ENCODE data around the gene NADK2.

NADK2 gene

DNA sequence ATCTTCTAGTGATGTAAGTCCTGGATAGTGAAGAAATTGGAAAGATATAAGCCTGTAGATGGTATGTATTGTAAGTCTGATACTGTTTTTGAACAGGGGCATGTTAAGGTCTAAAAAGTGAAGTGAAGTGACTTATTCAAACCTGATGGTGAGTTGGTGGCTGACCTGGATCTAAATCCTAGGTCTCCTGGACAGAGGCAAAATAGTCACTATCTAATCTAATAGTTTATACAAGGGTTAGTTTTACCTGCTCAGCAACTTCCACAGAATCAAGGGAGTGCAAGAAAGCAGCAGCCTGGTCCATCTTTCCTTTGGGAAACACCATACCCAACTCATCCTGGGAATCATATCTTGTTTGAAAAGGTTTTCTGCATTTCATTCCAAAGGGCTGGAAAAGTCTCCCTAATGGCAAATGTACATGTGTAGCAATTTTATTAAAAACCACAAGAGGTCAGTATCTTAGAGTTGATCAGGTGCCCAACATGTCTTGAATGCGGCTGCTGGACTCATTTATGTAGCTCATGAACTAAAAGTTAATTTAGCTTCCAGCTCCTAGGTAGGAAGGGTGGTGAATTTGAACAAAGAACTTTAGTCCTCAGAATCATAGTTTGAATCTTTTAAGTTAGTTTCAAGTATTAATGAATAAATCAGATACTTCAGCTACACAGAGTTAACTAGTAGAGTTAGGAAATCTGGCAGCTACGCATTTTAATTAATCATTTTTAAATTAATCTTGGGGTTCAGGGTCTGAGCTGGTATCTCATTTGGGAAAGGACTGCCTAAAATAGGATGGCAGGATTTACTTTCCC, 63.8 kb downstream of the NADK2 start:
- Histone ChIP-seq H3K27ac (ENCODE audit: low read depth, low read length) (no peak overlapping the region), H3K4me3 (ENCODE audit: low read length) (no peak overlapping the region), H3K36me3 (ENCODE audit: insufficient read depth, low read length) (peaks cover 99% of the 10 kb centered on the region), H3K9ac (ENCODE audit: low read depth, low read length) (no peak overlapping the region), H3K4me1 (ENCODE audit: insufficient read depth, low read length) (no peaks in the 10 kb centered on the region), H3K27me3 (ENCODE audit: insufficient read depth, low read length) (no peaks in the 10 kb centered on the region), H3K9me3 (ENCODE audit: insufficient read depth, low read depth, low read length) (no peaks in the 10 kb centered on the region)
- 100% methylated on average over 2 of the region's 2 CpGs for WGBS

DNA sequence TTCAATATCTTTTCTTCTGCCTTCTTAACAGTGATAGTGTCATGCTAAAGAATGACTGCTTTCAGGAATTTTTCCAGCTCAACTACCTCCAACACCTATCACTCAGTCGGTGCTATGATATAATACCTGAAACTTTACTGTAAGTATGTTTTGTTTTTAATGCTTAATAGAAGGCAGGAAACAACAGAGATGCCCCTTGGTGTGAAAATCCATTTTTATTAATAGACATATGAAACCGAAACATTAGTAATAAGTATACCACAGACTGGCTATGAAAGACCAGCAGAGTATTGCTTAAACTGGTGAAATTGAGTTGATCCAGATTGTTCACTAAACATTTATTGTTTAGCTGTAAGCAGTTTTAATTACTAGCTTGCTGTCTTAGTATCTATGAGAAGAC, 64.6 kb downstream of the NADK2 start:
- H3K4me3 ChIP-seq (ENCODE audit: low read length), result no peak overlapping the region
- no peak overlapping the region for H3K9ac ChIP-seq (ENCODE audit: low read depth, low read length)
- WGBS, result no CpG with 5 or more reads among the region's 2 CpGs
- H3K27me3 ChIP-seq (ENCODE audit: insufficient read depth, low read length), result no peaks in the 10 kb centered on the region
- no peak overlapping the region for H3K27ac ChIP-seq (ENCODE audit: low read depth, low read length)
- H3K9me3 ChIP-seq (ENCODE audit: insufficient read depth, low read depth, low read length), result no peaks in the 10 kb centered on the region
- peaks cover 99% of the 10 kb centered on the region for H3K36me3 ChIP-seq (ENCODE audit: insufficient read depth, low read length)
- no peaks in the 10 kb centered on the region for H3K4me1 ChIP-seq (ENCODE audit: insufficient read depth, low read length)

DNA sequence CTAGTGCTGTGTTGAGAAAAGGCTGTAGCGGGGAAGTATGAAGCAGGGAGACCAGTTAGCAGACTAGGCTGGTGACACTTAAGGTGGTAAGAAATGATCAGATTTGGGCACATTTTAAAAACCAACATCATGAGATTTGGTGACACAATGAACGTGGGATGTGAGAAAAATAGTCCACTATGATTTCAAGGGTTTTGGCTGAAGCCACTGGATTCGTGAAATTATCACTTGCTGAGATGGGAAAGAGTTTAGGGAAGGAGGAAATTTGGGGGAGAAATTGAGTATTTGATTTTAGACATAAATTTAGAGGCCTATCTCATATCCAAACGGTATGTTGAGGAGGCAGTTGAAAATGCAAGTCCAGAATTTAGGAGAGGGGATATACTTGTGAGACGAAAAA, 66.7 kb downstream of the NADK2 start:
- Histone ChIP-seq H3K4me1 (ENCODE audit: insufficient read depth, low read length) (no peaks in the 10 kb centered on the region), H3K27ac (ENCODE audit: low read depth, low read length) (no peak overlapping the region), H3K9ac (ENCODE audit: low read depth, low read length) (no peak overlapping the region), H3K9me3 (ENCODE audit: insufficient read depth, low read depth, low read length) (no peaks in the 10 kb centered on the region), H3K27me3 (ENCODE audit: insufficient read depth, low read length) (no peaks in the 10 kb centered on the region), H3K36me3 (ENCODE audit: insufficient read depth, low read length) (peaks cover 99% of the 10 kb centered on the region), H3K4me3 (ENCODE audit: low read length) (no peak overlapping the region)
- WGBS, result 94% methylated on average over 5 of the region's 5 CpGs

DNA sequence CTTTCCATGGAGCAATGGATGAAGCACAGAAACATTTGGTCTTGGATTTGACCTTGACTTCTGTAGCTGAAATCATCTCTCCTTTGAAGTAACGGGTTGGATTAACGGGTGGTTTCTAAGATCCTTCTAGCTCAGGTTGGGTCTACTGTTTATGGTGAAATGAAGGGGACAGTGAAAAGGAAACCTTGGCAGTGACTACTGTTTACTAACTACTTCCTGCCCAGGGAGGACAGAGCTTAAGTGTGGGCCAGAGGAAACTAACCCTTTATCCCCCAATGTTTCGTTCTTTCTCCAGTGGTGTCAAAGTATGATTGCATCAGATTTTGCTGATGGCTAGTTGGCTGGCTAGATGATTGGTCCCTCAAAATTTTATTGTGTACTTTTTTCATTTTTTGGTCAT, 67.6 kb downstream of the NADK2 start:
- peaks cover 98% of the 10 kb centered on the region for H3K36me3 ChIP-seq (ENCODE audit: insufficient read depth, low read length)
- H3K27ac ChIP-seq (ENCODE audit: low read depth, low read length), result no peak overlapping the region
- H3K9ac ChIP-seq (ENCODE audit: low read depth, low read length), result no peak overlapping the region
- no peak overlapping the region for H3K4me3 ChIP-seq (ENCODE audit: low read length)
- WGBS, result 98% methylated on average over 3 of the region's 3 CpGs
- no peaks in the 10 kb centered on the region for H3K9me3 ChIP-seq (ENCODE audit: insufficient read depth, low read depth, low read length)
- no peaks in the 10 kb centered on the region for H3K27me3 ChIP-seq (ENCODE audit: insufficient read depth, low read length)
- no peaks in the 10 kb centered on the region for H3K4me1 ChIP-seq (ENCODE audit: insufficient read depth, low read length)

DNA sequence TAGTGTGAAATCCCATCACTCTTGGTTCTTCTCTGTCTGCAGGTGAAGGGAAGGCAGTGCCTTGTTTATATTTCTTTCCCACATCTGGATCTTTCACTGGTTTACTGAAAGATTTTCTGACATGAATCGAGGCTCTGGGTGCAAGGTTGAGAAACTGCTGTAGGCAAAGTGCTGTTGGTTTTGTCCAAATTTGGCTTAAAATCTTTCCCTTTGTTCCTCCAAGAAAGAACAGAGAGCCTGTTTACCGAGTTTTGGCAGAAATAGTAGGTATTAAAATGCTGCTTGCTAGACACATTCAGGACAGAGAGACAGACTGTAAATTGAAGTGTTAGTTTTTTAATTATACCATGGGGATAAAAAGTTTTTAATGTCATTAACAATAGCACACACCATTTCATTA, 68.3 kb downstream of the NADK2 start:
- no peak overlapping the region for H3K27ac ChIP-seq (ENCODE audit: low read depth, low read length)
- WGBS, result 86% methylated on average over 2 of the region's 2 CpGs
- no peak overlapping the region for H3K4me3 ChIP-seq (ENCODE audit: low read length)
- peaks cover 97% of the 10 kb centered on the region for H3K36me3 ChIP-seq (ENCODE audit: insufficient read depth, low read length)
- no peaks in the 10 kb centered on the region for H3K27me3 ChIP-seq (ENCODE audit: insufficient read depth, low read length)
- H3K4me1 ChIP-seq (ENCODE audit: insufficient read depth, low read length), result no peaks in the 10 kb centered on the region
- H3K9me3 ChIP-seq (ENCODE audit: insufficient read depth, low read depth, low read length), result no peaks in the 10 kb centered on the region
- no peak overlapping the region for H3K9ac ChIP-seq (ENCODE audit: low read depth, low read length)

DNA sequence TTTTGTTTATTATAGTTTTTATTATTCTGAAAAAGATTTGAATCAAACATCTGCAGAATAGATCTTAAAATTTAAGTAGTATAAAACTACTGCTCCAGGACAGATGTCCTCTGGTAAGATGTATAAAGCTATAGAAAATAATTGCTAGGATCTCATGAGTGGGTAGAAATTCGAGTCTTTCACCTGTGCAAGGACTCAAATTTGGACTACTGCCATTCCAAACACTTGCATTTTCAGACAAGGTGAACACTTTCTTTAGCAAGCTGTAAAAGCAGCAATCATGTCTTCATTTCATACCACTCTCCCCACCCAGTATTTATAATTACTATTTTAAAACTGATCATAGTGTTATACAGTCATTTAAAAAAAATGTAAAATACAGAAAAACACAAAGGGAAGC, 69.1 kb downstream of the NADK2 start:
- no peak overlapping the region for H3K9ac ChIP-seq (ENCODE audit: low read depth, low read length)
- H3K4me1 ChIP-seq (ENCODE audit: insufficient read depth, low read length), result no peaks in the 10 kb centered on the region

DNA sequence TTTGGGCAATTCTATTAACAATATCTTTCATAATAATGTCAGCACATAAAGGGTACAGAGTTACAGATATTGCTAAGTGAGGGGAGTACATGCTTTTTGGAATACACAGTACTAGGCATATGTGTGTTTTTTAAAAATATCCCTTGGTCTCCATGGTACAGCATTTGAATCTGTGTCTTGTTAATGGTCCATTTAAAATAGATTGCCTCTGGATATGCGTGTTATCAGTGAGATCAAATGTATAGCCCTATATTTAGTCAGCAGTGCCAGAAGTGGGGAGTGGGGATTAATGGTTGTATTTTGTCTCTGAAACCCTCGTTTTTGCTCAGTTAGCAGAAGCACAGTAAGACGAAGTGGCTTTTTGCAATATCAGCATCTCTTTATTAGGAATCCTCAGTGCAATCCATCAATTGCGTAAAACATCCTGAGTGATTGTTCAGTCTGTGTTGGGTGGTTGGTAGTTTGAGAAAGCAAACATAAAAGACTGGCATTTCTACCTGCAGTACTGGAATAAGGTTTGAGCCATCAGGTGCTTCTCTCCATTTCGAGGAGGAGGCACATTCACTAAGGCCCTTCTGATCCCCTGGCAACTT, 70.8 kb downstream of the NADK2 start:
- peaks cover 98% of the 10 kb centered on the region for H3K36me3 ChIP-seq (ENCODE audit: insufficient read depth, low read length)

More for the DNA sequence above, 69.1 kb downstream of the NADK2 start:
- WGBS, result 92% methylated on average over 1 of the region's 1 CpG
- Histone ChIP-seq H3K27ac (ENCODE audit: low read depth, low read length) (no peak overlapping the region), H3K27me3 (ENCODE audit: insufficient read depth, low read length) (no peaks in the 10 kb centered on the region), H3K9me3 (ENCODE audit: insufficient read depth, low read depth, low read length) (no peaks in the 10 kb centered on the region), H3K36me3 (ENCODE audit: insufficient read depth, low read length) (peaks cover 97% of the 10 kb centered on the region), H3K4me3 (ENCODE audit: low read length) (no peak overlapping the region)

DNA sequence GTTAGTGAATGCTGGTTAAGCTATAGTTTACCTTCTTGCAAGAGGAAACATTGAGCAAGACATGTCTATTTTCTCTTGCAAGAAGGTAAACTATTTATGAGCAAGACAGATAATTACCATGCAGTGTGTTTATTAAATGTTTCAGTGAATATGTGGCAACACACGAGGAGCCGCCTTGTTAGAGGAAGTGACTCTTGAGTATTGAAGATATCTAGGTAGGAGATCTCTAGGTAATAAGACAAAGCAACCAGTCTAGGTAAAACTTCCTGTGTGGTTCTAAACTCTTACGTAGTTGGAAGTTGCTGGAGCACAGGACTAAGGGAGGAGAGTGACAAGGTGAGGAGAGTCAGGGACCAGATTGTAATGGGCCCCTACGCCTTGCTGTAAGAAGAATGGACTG, 73.0 kb downstream of the NADK2 start:
- Histone ChIP-seq H3K4me3 (ENCODE audit: low read length) (no peak overlapping the region), H3K9me3 (ENCODE audit: insufficient read depth, low read depth, low read length) (no peaks in the 10 kb centered on the region), H3K27ac (ENCODE audit: low read depth, low read length) (no peak overlapping the region), H3K27me3 (ENCODE audit: insufficient read depth, low read length) (no peaks in the 10 kb centered on the region), H3K36me3 (ENCODE audit: insufficient read depth, low read length) (peaks cover 98% of the 10 kb centered on the region), H3K9ac (ENCODE audit: low read depth, low read length) (no peak overlapping the region), H3K4me1 (ENCODE audit: insufficient read depth, low read length) (no peaks in the 10 kb centered on the region)
- WGBS, result 97% methylated on average over 4 of the region's 4 CpGs

More for the DNA sequence above, 70.8 kb downstream of the NADK2 start:
- no peak overlapping the region for H3K27ac ChIP-seq (ENCODE audit: low read depth, low read length)
- H3K4me1 ChIP-seq (ENCODE audit: insufficient read depth, low read length), result no peaks in the 10 kb centered on the region
- WGBS, result 93% methylated on average over 5 of the region's 5 CpGs
- no peak overlapping the region for H3K9ac ChIP-seq (ENCODE audit: low read depth, low read length)
- H3K4me3 ChIP-seq (ENCODE audit: low read length), result no peak overlapping the region
- no peaks in the 10 kb centered on the region for H3K27me3 ChIP-seq (ENCODE audit: insufficient read depth, low read length)
- no peaks in the 10 kb centered on the region for H3K9me3 ChIP-seq (ENCODE audit: insufficient read depth, low read depth, low read length)

DNA sequence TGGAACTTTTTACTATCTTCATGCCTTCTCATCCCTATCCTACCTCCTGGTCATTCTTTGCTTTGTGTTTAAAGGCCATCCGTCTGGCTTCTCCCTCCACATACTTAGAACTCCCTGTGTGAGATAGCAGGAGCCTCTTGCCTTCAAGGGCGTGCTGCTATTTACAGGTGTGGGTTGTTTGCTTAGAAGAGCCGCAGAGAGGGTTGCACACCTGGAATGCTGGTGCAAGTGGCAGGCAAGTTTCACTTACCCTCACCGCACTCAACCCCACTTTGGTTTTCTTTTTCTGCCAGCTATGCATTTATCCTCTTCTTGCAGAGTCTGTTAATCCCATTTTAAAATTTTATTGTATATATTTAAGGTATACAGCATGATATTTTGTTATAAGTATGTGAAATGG, 77.3 kb downstream of the NADK2 start:
- 97% methylated on average over 3 of the region's 4 CpGs for WGBS
- Histone ChIP-seq H3K4me3 (ENCODE audit: low read length) (no peak overlapping the region), H3K9ac (ENCODE audit: low read depth, low read length) (no peak overlapping the region), H3K27ac (ENCODE audit: low read depth, low read length) (no peak overlapping the region), H3K36me3 (ENCODE audit: insufficient read depth, low read length) (peaks cover 98% of the 10 kb centered on the region), H3K27me3 (ENCODE audit: insufficient read depth, low read length) (no peaks in the 10 kb centered on the region), H3K9me3 (ENCODE audit: insufficient read depth, low read depth, low read length) (no peaks in the 10 kb centered on the region), H3K4me1 (ENCODE audit: insufficient read depth, low read length) (no peaks in the 10 kb centered on the region)

DNA sequence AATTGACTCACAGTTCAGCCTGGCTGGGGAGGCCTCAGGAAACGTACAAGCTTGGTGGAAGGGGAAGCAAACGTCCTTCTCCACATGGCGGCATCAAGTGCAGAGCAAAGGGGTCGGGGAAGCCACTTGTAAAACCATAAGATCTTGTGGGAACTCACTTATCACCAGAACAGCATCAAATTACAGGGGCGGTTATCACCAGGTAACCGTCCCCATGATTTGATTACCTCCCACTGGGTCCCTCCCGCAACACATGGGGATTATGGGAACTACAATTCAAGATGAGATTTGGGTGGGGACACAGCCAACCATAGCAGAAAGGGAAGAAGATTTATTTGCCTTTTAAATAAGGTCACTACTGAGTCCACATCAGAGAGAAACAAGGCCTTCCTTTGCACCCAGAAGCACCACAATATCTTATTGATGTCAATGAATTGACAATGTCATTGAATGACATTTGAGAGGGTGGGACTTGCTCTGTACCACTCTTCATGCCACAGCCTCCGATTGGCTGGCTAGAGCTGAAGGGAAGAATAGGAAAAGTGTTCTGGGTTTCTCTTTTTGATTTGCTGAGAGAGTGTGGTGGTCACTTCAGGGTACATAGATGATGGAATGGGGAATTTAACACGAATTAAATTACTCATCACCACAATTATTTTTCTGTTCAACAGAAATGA, 78.8 kb downstream of the NADK2 start:
- Histone ChIP-seq H3K27ac (ENCODE audit: low read depth, low read length) (no peak overlapping the region), H3K27me3 (ENCODE audit: insufficient read depth, low read length) (no peaks in the 10 kb centered on the region), H3K4me1 (ENCODE audit: insufficient read depth, low read length) (no peaks in the 10 kb centered on the region), H3K9ac (ENCODE audit: low read depth, low read length) (no peak overlapping the region), H3K4me3 (ENCODE audit: low read length) (no peak overlapping the region), H3K36me3 (ENCODE audit: insufficient read depth, low read length) (peaks cover 99% of the 10 kb centered on the region), H3K9me3 (ENCODE audit: insufficient read depth, low read depth, low read length) (no peaks in the 10 kb centered on the region)
- WGBS, result 90% methylated on average over 8 of the region's 9 CpGs

DNA sequence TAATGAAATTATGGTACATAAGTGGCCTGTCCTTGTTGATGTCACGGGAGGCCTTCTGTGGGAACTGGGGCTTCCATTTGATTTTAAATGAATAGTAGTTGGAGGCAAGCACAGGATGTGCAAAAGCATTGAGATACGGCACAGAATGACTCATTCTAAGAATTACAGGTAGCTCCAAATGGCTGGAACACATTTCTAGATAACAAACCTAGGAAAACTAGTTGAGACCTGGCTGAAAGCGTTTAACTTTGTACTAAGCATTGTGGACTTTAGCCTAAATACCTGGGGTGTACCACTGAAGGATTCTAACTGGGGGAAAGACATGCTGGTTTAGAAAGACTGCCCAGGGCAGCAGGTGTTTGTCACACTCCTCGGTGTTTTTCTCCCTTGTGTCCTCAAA, 80.4 kb downstream of the NADK2 start:
- WGBS, result 95% methylated on average over 4 of the region's 4 CpGs
- peaks cover 100% of the 10 kb centered on the region for H3K36me3 ChIP-seq (ENCODE audit: insufficient read depth, low read length)
- no peaks in the 10 kb centered on the region for H3K4me1 ChIP-seq (ENCODE audit: insufficient read depth, low read length)

More for the DNA sequence above, 80.4 kb downstream of the NADK2 start:
- Histone ChIP-seq H3K9ac (ENCODE audit: low read depth, low read length) (no peak overlapping the region), H3K27ac (ENCODE audit: low read depth, low read length) (no peak overlapping the region), H3K27me3 (ENCODE audit: insufficient read depth, low read length) (no peaks in the 10 kb centered on the region), H3K9me3 (ENCODE audit: insufficient read depth, low read depth, low read length) (no peaks in the 10 kb centered on the region), H3K4me3 (ENCODE audit: low read length) (no peak overlapping the region)

Measured in HUES64 (cell line).